Bronchial epithelial cell (primary cell): ENCODE data around the gene CREB3L4. TPM values are rescaled to one million over a fixed set of nuclear protein-coding genes. Genes with fewer than 3 reads are reported as not detected.

Experiments
- DNase-seq: peaks from one replicate; pipeline ENCODE4 v3.0.0-alpha.2; 2010; ENCODE audit warnings: low read depth
- FAIRE-seq: peaks from 2 replicates; lab custom pipeline; 2011; peaks lifted over from hg19 to GRCh38; lab: Jason Lieb, UNC
- H3K27me3 ChIP-seq: 2 replicates; pipeline ENCODE4 v1.5.1; 2011; ENCODE audit warnings: low read length; ENCODE audit not compliant: control insufficient read depth, insufficient read depth
- H3K36me3 ChIP-seq: 2 replicates; pipeline ENCODE4 v1.5.1; 2011; ENCODE audit warnings: low read length; ENCODE audit not compliant: control insufficient read depth, insufficient read depth
- H3K4me3 ChIP-seq: 2 replicates; pipeline ENCODE4 v1.5.1; 2011; ENCODE audit warnings: mild to moderate bottlenecking, low read depth, low read length, control low read depth
- CTCF ChIP-seq: IDR thresholded peaks from 2 replicates; pipeline ENCODE4 v1.5.1; 2011; ENCODE audit warnings: mild to moderate bottlenecking, moderate library complexity, low read length, control low read depth, inconsistent platforms; ENCODE audit not compliant: insufficient read depth, severe bottlenecking
- total RNA-seq: library from RNA; depleted of rRNA; stranded (reverse); fragments of >200 nt; gene quantifications from 2 replicates; pipeline ENCODE4 v1.2.1, GENCODE V29; 2014

Gene CREB3L4
- total RNA-seq, 1 donor from 2014 or later = 7.1 TPM

GRCh38 chr1:153940756-153941155, 26.9 kb upstream of the CREB3L4 start:
- H3K36me3 ChIP-seq = peaks cover 34% of the 10 kb centered on the region

GRCh38 chr1:153941826-153942725, 25.6 kb upstream of the CREB3L4 start:
- Histone ChIP-seq H3K36me3 (peaks cover 28% of the 10 kb centered on the region), H3K27me3 (no peaks in the 10 kb centered on the region), H3K4me3 (no peak overlapping the region)
- no peak for DNase-seq
- no peak for TF ChIP-seq CTCF
- FAIRE-seq = no peak

More at GRCh38 chr1:153940756-153941155, 26.9 kb upstream of the CREB3L4 start:
- no peak for TF ChIP-seq CTCF
- FAIRE-seq = no peak
- H3K27me3 ChIP-seq = no peaks in the 10 kb centered on the region
- H3K4me3 ChIP-seq = no peak overlapping the region
- DNase-seq = no peak

- FAIRE-seq = no peak
- no peak for TF ChIP-seq CTCF
- H3K27me3 ChIP-seq = no peaks in the 10 kb centered on the region
- DNase-seq = no peak
- H3K4me3 ChIP-seq = no peak overlapping the region
- H3K36me3 ChIP-seq = peaks cover 23% of the 10 kb centered on the region
These were observed 24.7 kb upstream of the CREB3L4 start for GRCh38 chr1:153942766-153943549.

GRCh38 chr1:153944005-153944826, 23.5 kb upstream of the CREB3L4 start:
- H3K36me3 ChIP-seq = peaks cover 29% of the 10 kb centered on the region
- no peak overlapping the region for H3K4me3 ChIP-seq

More at GRCh38 chr1:153944005-153944826, 23.5 kb upstream of the CREB3L4 start:
- DNase-seq = no peak
- no peak for TF ChIP-seq CTCF
- no peaks in the 10 kb centered on the region for H3K27me3 ChIP-seq
- FAIRE-seq = peak; percentile 18
